Cardiac fibroblast (primary cell): Measurements from ENCODE around the gene CHPT1.
"Not testable (repeated sequence)": the region's sequence is repeated elsewhere in the genome, so short reads cannot be mapped to it uniquely, and the experiment has no call there.

Source experiments
- DNase-seq, 2 donors: peaks; one replicate each; pipeline versions ENCODE4 v3.0.0 to v3.0.0-alpha.2; 2010; ENCODE audit warnings: low read depth in 2 of 2
- H3K4me3 ChIP-seq, 2 donors: replicated peaks in 1 of 2; 1 replicate in 1 of 2; 2 replicates in 1 of 2; pipeline ENCODE4 v1.5.1; 2011; ENCODE audit warnings: low read depth in 2 of 2, low read length in 2 of 2, mild to moderate bottlenecking in 2 of 2, moderate library complexity in 1 of 2
- CTCF ChIP-seq: IDR thresholded peaks from one replicate; pipeline ENCODE4 v1.5.1; 2011; ENCODE audit warnings: low read depth, mild to moderate bottlenecking, low read length, inconsistent platforms

CHPT1 gene

DNA sequence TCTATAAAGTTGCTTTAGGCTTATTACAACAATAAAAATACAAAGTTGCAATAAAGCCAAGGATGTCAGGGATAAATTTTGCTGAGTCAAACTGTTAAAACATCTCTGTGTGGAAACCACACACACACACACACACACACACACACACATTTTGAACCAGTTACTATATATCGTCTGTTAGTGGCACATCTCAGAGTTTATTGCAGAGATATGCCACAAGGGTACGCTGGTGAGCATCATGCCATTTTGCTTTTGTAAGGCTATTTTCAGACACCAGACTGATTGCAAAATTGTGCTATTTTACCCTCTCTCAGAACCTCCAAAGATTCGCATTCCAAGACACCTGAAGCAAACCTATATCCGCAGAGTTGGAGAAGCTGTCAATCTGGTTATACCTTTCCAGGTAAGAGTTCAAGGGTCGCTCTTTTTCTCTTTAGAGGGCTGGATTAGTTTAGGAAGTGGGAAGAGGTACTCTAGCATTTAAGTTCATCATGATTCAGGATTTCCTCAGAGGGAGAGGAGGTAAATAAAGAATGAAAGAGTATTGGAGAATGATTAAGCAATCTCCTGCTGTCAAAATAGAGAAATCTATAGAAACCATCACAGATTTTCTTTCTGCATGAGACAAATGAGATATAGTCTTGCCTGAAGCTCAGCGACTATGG is 27.3 kb upstream of the CHPT1 start:
- DNase-seq: peak; percentile 66 to 69
- peak; percentile 58 for TF ChIP-seq CTCF
- no peak overlapping the region for H3K4me3 ChIP-seq

DNA sequence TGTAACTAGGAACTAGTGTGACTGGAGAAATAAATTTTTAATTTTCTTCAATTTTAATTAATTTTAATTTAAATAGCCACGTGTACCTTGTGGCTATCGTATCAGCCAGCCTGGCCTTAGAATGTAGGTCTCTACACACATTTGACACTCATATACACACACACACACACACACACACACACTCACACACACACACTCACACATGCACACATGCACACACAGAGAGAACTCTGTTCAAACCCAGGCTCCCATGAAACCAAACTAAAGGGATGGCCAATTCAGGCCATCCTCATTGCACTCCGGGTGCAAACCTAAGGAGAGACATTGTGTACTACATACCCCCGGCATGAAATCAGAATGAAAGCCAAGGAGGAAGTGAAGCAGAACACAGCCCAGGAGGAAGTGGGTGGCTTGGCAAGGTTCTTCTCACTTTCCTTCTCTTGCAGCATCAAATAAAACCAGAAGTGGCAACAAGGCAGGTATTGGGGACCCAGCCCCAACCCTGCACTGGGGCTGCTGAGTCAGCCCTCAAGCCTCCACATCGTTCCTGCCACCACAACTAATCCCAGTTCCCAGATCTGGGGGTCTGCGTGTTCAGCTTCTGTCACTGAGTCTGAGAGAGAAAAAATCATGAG is 26.2 kb upstream of the CHPT1 start:
- no peak for DNase-seq

GRCh38 chr12:101671833-101672232 is 25.6 kb upstream of the CHPT1 start:
- H3K4me3 ChIP-seq: no peak overlapping the region

More for the DNA sequence above, 26.2 kb upstream of the CHPT1 start:
- TF ChIP-seq CTCF: no peak
- no peak overlapping the region for H3K4me3 ChIP-seq

GRCh38 chr12:101675555-101675954 is 21.9 kb upstream of the CHPT1 start:
- no peak for DNase-seq
- H3K4me3 ChIP-seq: no peak overlapping the region
- TF ChIP-seq CTCF: no peak

More at GRCh38 chr12:101671833-101672232, 25.6 kb upstream of the CHPT1 start:
- no peak for TF ChIP-seq CTCF
- DNase-seq: no peak

DNA sequence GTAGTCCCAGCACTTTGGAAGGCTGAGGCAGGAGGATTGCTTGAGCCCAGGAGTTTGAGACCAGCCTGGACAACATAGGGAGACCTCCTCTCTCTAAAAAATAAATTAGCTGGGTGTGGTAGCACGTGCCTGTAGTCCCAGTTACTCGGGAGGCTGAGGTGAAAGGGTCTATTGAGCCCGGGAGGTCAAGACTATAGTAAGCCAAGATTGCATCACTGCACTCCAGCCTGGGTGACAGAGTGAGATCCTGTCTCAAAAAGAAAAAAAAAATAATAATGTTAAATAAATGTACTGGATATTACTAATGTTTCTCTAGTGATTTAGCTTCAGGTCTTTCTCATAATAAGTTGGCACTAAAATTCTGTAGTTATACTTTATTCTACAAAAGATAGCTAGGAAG is 20.9 kb upstream of the CHPT1 start:
- DNase-seq, H3K4me3 ChIP-seq: not testable (repeated sequence)

DNA sequence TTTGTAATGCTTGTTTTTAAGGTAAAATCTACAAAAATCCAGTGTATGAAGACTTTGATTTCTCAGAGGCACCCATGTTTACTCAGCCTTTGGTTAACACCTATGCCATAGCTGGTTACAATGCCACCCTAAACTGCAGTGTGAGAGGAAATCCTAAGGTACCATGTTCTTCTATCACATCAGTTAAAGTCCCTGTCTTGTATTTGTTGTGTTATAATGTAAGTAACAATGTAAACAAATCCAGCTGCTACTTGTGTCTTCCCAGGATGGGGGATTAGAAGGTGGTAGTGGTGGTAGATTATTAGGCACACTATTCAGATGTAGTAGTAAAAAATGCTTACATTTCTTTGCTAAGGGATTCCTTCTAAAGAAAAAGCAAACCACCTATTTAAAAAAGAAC is 19.4 kb upstream of the CHPT1 start:
- no peak for TF ChIP-seq CTCF
- DNase-seq: no peak

GRCh38 chr12:101680240-101680639 is 17.2 kb upstream of the CHPT1 start:
- no peak for DNase-seq
- TF ChIP-seq CTCF: no peak

More for the DNA sequence above, 19.4 kb upstream of the CHPT1 start:
- no peak overlapping the region for H3K4me3 ChIP-seq

More at GRCh38 chr12:101680240-101680639, 17.2 kb upstream of the CHPT1 start:
- H3K4me3 ChIP-seq: no peak overlapping the region
